T-helper 2 cell (primary cell): ENCODE measurements around the gene ARL14EP.

Source experiments
- DNase-seq, 5 experiments: peaks; one replicate each; pipeline versions ENCODE4 v3.0.0 to v3.0.0-alpha.2; 2012 to 2022
- total RNA-seq, 2 donors: gene quantifications; one replicate each; lab custom pipeline; 2026; lab: John Stamatoyannopoulos, UW

ARL14EP gene
- 18.1 to 32.1 reads per million in 2 donors for total RNA-seq

- DNase-seq, result peak; percentile 62 to 98 (median 78)
Measured at GRCh38 chr11:30322826-30323710, at the start of gene ARL14EP. Gene ARL14EP, plus strand, starts transcription at chr11:30323104. Its CDS starts 7,845 bp downstream, at chr11:30330949.

- DNase-seq, result no peak
Measured at GRCh38 chr11:30277176-30277575, 45.7 kb upstream of the ARL14EP start.

- DNase-seq, result no peak
Measured at GRCh38 chr11:30279796-30280195, 43.1 kb upstream of the ARL14EP start.

GRCh38 chr11:30281476-30282288, 41.2 kb upstream of the ARL14EP start:
- no peak for DNase-seq

- DNase-seq, result peak in 2 of 5 experiments; percentile 50 to 52
Measured at GRCh38 chr11:30282289-30282631, 40.6 kb upstream of the ARL14EP start.

GRCh38 chr11:30284836-30285235, 38.1 kb upstream of the ARL14EP start:
- no peak for DNase-seq

- no peak for DNase-seq
Measured at GRCh38 chr11:30285416-30286121, 37.3 kb upstream of the ARL14EP start.

GRCh38 chr11:30291331-30291730, 31.6 kb upstream of the ARL14EP start:
- DNase-seq, result no peak

GRCh38 chr11:30292545-30292944, 30.4 kb upstream of the ARL14EP start:
- DNase-seq, result no peak

- no peak for DNase-seq
Measured at GRCh38 chr11:30295178-30295885, 27.6 kb upstream of the ARL14EP start.

GRCh38 chr11:30304620-30305019, 18.3 kb upstream of the ARL14EP start:
- no peak for DNase-seq

GRCh38 chr11:30310623-30311022, 12.3 kb upstream of the ARL14EP start:
- no peak for DNase-seq

- DNase-seq, result no peak
Measured at GRCh38 chr11:30311189-30311588, 11.7 kb upstream of the ARL14EP start.

GRCh38 chr11:30312243-30312642, 10.7 kb upstream of the ARL14EP start:
- no peak for DNase-seq

GRCh38 chr11:30313580-30313979, 9.3 kb upstream of the ARL14EP start:
- no peak for DNase-seq

- no peak for DNase-seq
Measured at GRCh38 chr11:30314625-30315024, 8.3 kb upstream of the ARL14EP start.

- DNase-seq, result no peak
Measured at GRCh38 chr11:30316237-30316636, 6.7 kb upstream of the ARL14EP start.

GRCh38 chr11:30317030-30317429, 5.9 kb upstream of the ARL14EP start:
- DNase-seq, result peak in 1 of 5 experiments; percentile 22

- DNase-seq, result no peak
Measured at GRCh38 chr11:30321321-30321720, 1.6 kb upstream of the ARL14EP start.

- DNase-seq, result no peak
Measured at GRCh38 chr11:30322191-30322590, 713 bp upstream of the ARL14EP start.

- peak in 1 of 5 experiments; percentile 12 for DNase-seq
Measured at GRCh38 chr11:30326114-30326778, 3.3 kb downstream of the ARL14EP start.

GRCh38 chr11:30326906-30327305, 4.0 kb downstream of the ARL14EP start:
- peak in 2 of 5 experiments; percentile 47 to 74 for DNase-seq
